ENCODE results near the gene PKDREJ.

PKDREJ gene

GRCh38 chr22:46239261-46240048 lies 23.7 kb downstream of the PKDREJ start:
- DNase-seq (ENCODE audit: low read depth in 3 of 3), result no peak

GRCh38 chr22:46238541-46238940 lies 24.6 kb downstream of the PKDREJ start:
- no peak for DNase-seq (ENCODE audit: low read depth in 3 of 3)

DNA sequence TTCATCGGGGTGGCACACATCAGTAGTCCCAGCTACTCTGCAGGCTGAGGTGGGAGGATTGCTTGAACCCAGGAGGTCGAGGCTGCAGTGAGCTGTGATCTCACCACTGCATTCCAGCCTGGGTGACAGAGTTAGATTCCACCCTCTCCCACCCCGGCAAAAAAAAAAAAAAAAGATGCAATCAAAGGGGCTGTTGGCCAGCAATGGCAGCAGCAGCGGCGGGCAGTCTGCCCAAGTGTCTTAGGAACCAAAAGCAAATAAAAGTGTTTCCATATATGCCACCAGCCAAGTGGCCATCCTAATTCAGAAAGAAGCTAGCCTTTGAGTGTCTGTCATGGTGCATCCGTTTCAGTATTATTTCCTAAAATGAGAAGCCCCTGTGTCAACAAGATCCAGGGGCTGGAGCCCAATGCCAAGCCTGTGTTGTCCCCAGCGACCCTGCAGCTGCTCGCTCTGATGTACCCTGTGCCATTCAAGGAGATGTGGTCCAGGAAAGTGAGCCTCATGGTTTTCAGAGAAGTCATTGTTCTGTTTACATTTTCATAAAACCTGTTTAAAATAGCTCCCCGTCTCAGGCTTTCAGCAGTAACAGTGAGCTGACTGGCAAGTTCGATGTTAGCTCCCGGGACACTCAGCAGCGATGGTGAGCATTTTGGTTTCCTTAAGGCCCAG lies 25.6 kb downstream of the PKDREJ start:
- DNase-seq (ENCODE audit: low read depth in 3 of 3), result no peak

DNA sequence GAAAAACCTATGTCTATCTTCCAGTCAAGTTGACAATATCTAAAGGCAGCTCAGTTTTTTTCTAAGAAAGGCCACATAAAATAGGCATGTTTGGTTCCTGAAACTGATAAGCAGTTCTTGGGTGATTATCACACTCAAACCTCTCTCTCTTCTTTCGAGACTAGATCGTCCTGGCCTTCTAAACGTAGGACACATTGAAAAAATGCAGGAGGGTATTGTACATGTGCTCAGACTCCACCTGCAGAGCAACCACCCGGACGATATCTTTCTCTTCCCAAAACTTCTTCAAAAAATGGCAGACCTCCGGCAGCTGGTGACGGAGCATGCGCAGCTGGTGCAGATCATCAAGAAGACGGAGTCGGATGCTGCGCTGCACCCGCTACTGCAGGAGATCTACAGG lies 28.2 kb downstream of the PKDREJ start:
- no peak for DNase-seq (ENCODE audit: low read depth in 3 of 3)

DNA sequence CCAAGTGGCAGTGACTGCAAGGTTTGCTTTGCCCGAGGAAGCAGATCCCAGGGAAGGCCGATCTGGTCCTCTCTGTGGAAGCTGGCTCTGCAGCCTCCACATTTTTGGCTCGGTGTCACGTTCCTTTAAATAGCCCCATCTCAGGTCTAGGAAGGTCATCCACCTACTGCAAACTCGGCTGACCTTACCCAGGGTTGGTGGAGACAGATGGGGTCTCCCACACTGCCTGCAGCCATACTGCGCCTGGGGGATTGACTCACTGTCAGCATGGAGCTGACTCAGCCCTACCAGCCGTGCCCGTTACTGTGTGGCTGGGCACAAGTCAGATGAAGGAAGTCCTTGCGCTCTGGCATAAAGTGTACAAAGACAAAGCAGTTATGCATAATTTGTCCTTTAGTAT lies 29.9 kb downstream of the PKDREJ start:
- DNase-seq (ENCODE audit: low read depth in 3 of 3), result no peak

- DNase-seq (ENCODE audit: low read depth in 3 of 3), result no peak
Observed at GRCh38 chr22:46230262-46230901, 32.8 kb downstream of the PKDREJ start.

DNA sequence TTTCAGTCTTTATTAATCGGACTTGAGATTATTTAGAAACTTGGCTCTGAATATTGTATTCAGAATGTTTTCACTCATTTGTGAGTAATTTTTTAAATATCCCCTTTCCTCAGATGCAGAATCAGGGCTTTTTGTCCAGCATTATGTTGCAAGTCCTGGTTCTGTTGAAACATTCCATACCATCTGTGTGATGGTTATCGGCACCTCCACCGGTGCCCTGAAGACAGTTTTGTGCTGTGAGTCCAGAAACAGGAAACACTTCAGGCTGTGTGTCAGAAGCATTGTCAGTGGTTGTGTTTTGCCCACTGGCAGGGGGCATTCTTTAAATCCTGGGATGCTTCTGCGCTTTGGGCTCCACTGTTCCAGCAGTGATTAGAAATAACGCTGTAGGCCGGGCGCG lies 33.4 kb downstream of the PKDREJ start:
- DNase-seq (ENCODE audit: low read depth in 3 of 3), result no peak

DNA sequence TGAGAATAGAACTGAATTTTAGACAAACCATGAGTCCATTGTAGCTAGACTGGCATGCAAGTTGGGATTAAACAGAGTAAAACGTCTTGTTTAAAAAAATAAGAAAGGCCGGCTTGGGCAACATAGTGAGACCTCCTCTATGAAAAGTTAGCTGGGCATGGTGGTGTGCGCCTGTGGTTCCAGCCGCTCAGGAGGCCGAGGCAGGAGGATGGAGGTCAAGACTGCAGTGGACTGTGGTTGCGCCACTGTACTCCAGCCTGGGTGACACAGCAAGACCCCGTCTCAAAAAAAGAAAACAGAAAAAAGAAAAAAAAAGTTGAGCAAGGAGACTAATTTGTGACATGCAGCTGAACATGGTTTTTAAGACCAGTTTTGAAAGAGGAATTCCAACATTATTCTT lies 36.6 kb downstream of the PKDREJ start:
- no peak for DNase-seq (ENCODE audit: low read depth in 3 of 3)

- no peak for DNase-seq (ENCODE audit: low read depth in 3 of 3)
Observed at GRCh38 chr22:46225631-46226030, 37.5 kb downstream of the PKDREJ start.

DNA sequence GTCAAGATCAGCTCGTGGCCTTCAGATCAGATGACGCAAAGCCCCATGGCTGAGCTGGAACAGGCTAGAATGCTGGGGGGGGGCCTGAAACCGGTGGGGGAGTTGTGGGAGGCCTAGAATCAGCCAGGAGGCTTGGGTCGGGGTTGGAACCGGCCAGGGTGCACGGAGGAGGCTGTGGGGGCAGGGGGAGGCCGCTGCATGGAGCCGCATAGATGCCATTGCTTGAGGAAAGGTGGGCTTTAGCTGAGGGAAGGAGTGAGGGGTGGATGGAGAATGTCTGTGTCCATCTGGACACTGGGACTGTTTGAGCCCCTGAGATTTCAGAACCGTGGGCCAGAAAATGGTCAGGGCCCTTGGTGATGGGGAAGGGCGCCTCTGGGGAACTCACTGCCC lies 38.2 kb downstream of the PKDREJ start:
- DNase-seq (ENCODE audit: low read depth in 3 of 3), result no peak

DNA sequence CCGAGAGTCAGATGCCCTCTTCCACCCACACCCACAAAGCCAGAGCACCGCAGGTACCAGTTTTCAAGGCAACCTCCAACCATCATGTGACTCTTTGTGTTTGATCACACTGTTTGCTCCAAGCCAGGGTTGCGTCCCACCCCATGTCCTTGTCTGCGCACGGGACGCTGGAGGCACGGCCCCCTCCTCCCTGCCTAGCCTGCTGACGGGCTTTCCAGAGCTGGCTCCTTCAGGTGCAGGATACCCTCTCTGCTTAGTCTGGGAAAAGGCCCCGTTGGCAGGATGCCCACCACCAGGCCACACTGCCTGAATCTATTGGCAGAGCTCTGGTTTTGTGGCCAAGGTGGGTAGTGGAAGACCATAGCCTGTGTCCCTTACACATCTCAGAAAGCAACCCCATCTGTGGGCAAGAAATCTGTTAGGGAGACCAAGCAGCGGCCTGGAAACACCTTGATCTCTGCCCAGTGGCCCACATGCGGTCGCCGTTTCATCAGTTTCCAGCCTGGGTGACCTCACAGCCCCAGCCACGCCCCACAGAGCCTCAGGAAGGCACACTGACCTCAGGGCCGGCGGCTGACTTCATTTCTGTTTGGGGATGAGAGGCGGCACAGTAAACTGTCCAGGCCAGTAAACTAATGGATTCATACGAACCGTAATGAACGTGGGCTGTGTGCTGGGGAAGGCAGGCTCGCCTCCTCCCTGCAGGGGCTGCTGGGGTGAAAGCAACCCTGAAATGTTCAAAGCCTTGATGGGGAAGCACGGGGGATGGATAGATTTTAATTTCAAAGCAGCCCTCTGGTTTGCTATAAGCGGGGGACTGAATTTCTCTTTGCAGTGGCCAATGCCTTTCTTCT lies 38.9 kb downstream of the PKDREJ start:
- DNase-seq (ENCODE audit: low read depth in 3 of 3), result no peak

DNA sequence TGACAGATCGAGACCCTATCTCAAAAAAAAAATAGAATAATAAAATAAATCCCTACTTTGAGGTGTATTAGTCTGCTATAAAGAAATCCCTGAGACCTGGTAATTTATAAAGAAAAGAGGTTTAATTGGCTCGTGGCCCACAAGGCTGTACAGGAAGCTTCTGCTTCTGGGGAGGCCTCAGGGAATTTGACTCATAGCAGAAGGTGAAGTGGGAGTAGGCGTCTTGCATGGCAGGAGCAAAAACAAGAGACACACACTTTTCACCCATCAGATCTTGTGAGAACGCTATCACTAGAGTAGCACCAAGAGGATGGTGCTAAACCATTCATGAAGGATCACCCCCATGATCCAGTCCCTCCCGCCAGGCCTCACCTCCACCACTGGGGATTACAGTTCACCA lies 42.2 kb downstream of the PKDREJ start:
- no peak for DNase-seq (ENCODE audit: low read depth in 3 of 3)

DNA sequence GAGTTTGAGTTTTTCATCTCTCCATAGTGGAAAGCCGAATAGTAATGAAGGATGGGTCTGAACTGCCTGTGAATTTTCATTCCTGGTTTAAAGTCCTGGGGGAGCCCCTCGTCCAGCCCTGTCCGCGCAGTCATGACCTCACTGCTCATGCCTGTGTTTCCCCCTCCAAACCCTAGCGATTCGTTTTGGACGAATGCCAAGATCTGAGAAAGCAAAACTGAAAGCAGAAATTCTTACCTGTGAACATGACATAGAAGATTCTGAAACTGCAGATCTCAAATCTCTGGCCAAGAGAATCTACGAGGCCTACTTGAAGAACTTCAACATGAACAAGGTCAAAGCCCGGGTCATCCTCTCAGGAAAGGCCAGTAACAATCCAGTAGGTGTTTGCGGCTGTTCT lies 43.5 kb downstream of the PKDREJ start:
- DNase-seq (ENCODE audit: low read depth in 3 of 3), result no peak

DNA sequence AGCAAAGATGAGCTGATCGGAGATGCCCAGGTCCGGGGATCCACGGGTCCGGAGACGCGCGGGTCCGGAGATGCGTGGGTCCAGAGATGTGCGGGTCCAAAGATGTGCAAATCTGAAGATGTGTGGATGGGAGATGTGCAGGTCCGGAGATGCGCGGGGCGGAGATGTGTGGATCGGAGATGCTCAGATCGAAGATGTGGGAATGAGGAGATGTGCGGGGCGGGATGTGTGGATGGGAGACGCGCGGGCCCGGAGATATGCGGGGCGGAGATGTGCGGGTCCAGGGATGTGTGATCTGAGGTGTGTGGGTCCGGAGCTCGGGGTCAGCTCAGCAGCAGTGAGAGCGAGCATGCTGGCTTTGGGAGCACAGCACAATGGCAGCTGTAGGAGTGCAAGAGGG lies 48.5 kb downstream of the PKDREJ start:
- DNase-seq (ENCODE audit: low read depth in 3 of 3), result no peak

- no peak for DNase-seq (ENCODE audit: low read depth in 3 of 3)
Observed at GRCh38 chr22:46214149-46214548, 49.0 kb downstream of the PKDREJ start.

- no peak for DNase-seq (ENCODE audit: low read depth in 3 of 3)
Observed at GRCh38 chr22:46213052-46213451, 50.1 kb downstream of the PKDREJ start.

DNA sequence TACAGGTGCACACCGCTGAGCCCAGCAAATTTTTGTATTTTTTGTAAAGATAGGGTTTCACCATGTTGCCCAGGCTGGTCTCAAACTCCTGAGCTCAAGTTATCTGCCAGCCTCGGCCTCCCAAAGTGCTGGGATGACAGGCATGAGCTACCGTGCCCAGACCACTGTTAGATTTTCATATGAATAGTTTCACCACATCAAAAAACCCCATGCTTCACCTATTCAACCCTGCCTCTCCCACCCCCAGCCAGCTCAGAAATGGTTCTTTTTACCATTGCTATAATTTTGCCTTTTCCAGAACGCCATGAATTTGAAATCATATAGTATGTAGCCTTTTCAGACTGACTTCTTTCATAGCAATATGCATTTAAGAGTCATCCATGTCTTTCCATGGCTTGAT lies 50.9 kb downstream of the PKDREJ start:
- DNase-seq (ENCODE audit: low read depth in 3 of 3), result no peak

DNA sequence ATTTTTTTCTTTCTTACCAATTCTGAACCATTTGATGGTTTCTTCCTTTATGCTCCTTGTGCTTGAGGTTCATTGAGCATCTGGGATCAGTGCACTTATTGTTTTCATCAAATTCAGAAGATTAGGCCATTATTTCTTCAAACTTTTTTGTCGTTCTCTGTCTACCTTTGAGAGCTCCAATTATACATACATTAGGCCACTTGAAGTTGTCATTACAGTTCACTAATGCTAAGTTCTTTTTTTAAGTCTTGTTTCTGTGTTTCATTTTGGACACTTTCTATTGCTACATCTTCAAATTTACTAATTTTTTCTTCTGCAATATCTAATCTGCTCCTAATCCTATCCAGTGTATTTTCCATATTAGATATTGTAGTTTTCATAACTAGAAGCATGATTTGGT lies 53.9 kb downstream of the PKDREJ start:
- no peak for DNase-seq (ENCODE audit: low read depth in 3 of 3)
